Mammary epithelial cell (primary cell): ENCODE measurements around the gene C18orf54.

ENCODE experiments used
- EZH2 ChIP-seq: IDR thresholded peaks from 2 replicates; pipeline ENCODE4 v1.6.1; 2012; ENCODE audit warnings: low read length, inconsistent platforms, borderline replicate concordance
- TF ChIP-seq, protein P1 (sequence below), 2 donors: IDR thresholded peaks in 1 of 2; conservative IDR thresholded peaks in 1 of 2; 2 replicates each; pipeline ENCODE4 v1.5.1; 2011 to 2012; ENCODE audit warnings: inconsistent platforms in 2 of 2, low read length in 2 of 2, mild to moderate bottlenecking in 2 of 2, control low read depth in 1 of 2, low read depth in 1 of 2; ENCODE audit not compliant: insufficient read depth in 1 of 2; ENCODE audit errors: extremely low read depth in 1 of 2

DNA sequence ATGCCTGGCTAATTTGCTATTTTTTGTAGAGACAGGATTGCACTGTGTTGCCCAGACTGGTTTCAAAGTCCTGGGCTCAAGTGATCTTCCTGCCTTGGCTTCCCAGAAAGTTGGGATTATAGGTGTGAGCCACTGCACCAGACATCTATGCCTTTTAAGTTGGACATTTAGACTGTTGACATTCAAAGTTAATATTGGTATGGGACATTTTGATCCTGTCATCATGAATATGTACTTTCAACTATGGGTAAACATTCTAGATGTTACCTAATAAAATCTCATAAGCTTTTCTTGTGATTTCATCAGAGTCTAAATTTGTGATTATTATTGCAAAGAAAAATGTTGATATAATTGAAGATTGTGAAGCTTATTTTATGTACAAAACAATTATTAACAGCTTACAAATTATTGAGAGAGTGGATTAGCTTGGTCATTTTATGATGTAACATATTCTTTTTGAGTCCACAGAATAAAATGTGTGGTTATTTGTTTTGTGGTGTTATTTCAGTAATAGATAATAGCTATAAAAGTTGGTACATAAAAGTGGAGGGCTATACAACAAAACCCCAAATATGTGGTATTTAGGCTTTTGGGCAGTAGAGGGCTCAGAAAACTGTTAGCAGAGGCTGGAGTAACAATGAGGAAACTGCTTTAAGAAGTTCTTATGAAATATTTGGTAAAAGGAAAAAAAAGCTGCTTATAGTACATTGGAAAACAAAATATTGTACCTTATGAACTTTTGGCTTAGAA lies 41.5 kb upstream of the C18orf54 start:
- TF ChIP-seq, protein P1, sequence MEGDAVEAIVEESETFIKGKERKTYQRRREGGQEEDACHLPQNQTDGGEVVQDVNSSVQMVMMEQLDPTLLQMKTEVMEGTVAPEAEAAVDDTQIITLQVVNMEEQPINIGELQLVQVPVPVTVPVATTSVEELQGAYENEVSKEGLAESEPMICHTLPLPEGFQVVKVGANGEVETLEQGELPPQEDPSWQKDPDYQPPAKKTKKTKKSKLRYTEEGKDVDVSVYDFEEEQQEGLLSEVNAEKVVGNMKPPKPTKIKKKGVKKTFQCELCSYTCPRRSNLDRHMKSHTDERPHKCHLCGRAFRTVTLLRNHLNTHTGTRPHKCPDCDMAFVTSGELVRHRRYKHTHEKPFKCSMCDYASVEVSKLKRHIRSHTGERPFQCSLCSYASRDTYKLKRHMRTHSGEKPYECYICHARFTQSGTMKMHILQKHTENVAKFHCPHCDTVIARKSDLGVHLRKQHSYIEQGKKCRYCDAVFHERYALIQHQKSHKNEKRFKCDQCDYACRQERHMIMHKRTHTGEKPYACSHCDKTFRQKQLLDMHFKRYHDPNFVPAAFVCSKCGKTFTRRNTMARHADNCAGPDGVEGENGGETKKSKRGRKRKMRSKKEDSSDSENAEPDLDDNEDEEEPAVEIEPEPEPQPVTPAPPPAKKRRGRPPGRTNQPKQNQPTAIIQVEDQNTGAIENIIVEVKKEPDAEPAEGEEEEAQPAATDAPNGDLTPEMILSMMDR (conservative IDR thresholded peaks at IDR 0.05 in 1 of 2, IDR thresholded peaks at IDR 0.05 in 1 of 2; ENCODE audit: extremely low read depth in 1 of 2, insufficient read depth in 1 of 2, low read depth in 1 of 2, low read length in 2 of 2) = no peak
- no peak for TF ChIP-seq EZH2
